Sigmoid colon (tissue), 7 donors: ENCODE data around the gene STK17A. TPM values are rescaled to one million over a fixed set of nuclear protein-coding genes. Genes with fewer than 3 reads are reported as not detected.
"Not testable (repeated sequence)": the region's sequence is repeated elsewhere in the genome, so short reads cannot be mapped to it uniquely, and the experiment has no call there.

ENCODE experiments used
- DNase-seq: peaks from one replicate; pipeline ENCODE4 v3.0.0-alpha.2; 2019
- H3K27ac ChIP-seq, 4 donors: fragments of 200-600 bp; sonication (generic); one replicate each; pipeline ENCODE4 v1.5.1; 2016 to 2019; ENCODE audit warnings: mild to moderate bottlenecking in 1 of 4
- H3K27me3 ChIP-seq, 3 donors: fragments of 200-600 bp; sonication (generic); one replicate each; pipeline ENCODE4 v1.5.1; 2019; ENCODE audit warnings: mild to moderate bottlenecking in 1 of 3
- H3K36me3 ChIP-seq, 4 donors: fragments of 200-600 bp; sonication (generic); one replicate each; pipeline ENCODE4 v1.5.1; 2016 to 2019
- H3K4me1 ChIP-seq, 4 donors: fragments of 200-600 bp; sonication (generic); one replicate each; pipeline ENCODE4 v1.5.1; 2017 to 2019
- H3K4me3 ChIP-seq, 4 donors: fragments of 200-600 bp; sonication (generic); one replicate each; pipeline ENCODE4 v1.5.1; 2017 to 2019; ENCODE audit warnings: mild to moderate bottlenecking in 2 of 4, moderate library complexity in 1 of 4
- H3K9me3 ChIP-seq, 4 donors: fragments of 200-600 bp in 3 of 4; sonication (generic) in 3 of 4; one replicate each; pipeline versions ENCODE4 v1.5.1 to v1.6.1; 2013 to 2019
- CTCF ChIP-seq, 4 experiments: fragments of 450-650 bp in 3 of 4; fragments of 200-600 bp in 1 of 4; IDR thresholded peaks; one replicate each; pipeline ENCODE4 v1.5.1; 2016 to 2019; ENCODE audit warnings: antibody characterized with exemption in 4 of 4, mild to moderate bottlenecking in 3 of 4, moderate library complexity in 2 of 4
- EP300 ChIP-seq, 4 donors: sonication (generic); formaldehyde crosslinking; IDR thresholded peaks; one replicate each; pipeline ENCODE4 v1.6.1; 2017; ENCODE audit warnings: antibody characterized with exemption in 4 of 4
- POLR2A ChIP-seq, 2 donors: fragments of 450-650 bp; IDR thresholded peaks; one replicate each; pipeline ENCODE4 v1.6.1; 2016; ENCODE audit warnings: antibody characterized with exemption in 2 of 2, mild to moderate bottlenecking in 2 of 2, moderate library complexity in 2 of 2
- POLR2AphosphoS5 ChIP-seq, 4 donors: sonication (generic); formaldehyde crosslinking; IDR thresholded peaks; one replicate each; pipeline ENCODE4 v1.6.1; 2017; ENCODE audit warnings: antibody characterized with exemption in 4 of 4
- WGBS, 2 donors: extraction: QIAGEN DNeasy Blood & Tissue Kit; methylation state at CpG; one replicate each; pipeline ENCODE4 v1.1.7; 2013; 5-methylcytosine and 5-hydroxymethylcytosine counted together
- intact Hi-C: fragments of 100-400 bp; cut with DNase I; formaldehyde crosslinking; loops from one replicate; pipeline ENCODE4 v1.15.1; 2023
- polyA plus RNA-seq, 3 donors: library from polyadenylated mRNA; stranded (reverse); fragments of 200-250 nt; gene quantifications; one replicate each; pipeline ENCODE4 v1.2.3, GENCODE V29; 2013
- total RNA-seq, 4 donors: library from RNA; depleted of rRNA; stranded (reverse); fragments of >200 nt; gene quantifications; one replicate each; pipeline ENCODE4 v1.1.0, GENCODE V29; 2016
- donor health status: healthy with polysubstance abuse.
- donor health status: Bipolar disorder and iron deficiency.
- donor health status: healthy.

The STK17A gene
- total and polyA plus RNA-seq, 7 donors: 9.3 to 29.6 (median 16.8) TPM

GRCh38 chr7:43624156-43624555 lies 41.2 kb downstream of the STK17A start:
- Histone ChIP-seq H3K4me1 (no peaks in the 10 kb centered on the region), H3K27ac (no peak overlapping the region), H3K27me3 (no peaks in the 10 kb centered on the region), H3K4me3 (no peak overlapping the region), H3K9me3 (no peaks in the 10 kb centered on the region), H3K36me3 (peaks cover 0 to 14% (median 0%) of the 10 kb centered on the region in 4 donors)
- no peak for TF ChIP-seq EP300 (IDR thresholded peaks at IDR 0.05)
- intact Hi-C loops: no loop called here
- no peak for DNase-seq
- WGBS, 2 donors: 83 to 96% methylated on average over 2 of the region's 2 CpGs

- intact Hi-C loops: no loop called here
- Histone ChIP-seq H3K9me3 (no peaks in the 10 kb centered on the region), H3K36me3 (peaks cover 0 to 16% (median 0%) of the 10 kb centered on the region in 4 donors), H3K4me3 (no peak overlapping the region), H3K27me3 (no peaks in the 10 kb centered on the region), H3K27ac (no peak overlapping the region), H3K4me1 (no peaks in the 10 kb centered on the region)
- DNase-seq: no peak
- no peak for TF ChIP-seq POLR2AphosphoS5 (IDR thresholded peaks at IDR 0.05)
- no peak for TF ChIP-seq EP300 (IDR thresholded peaks at IDR 0.05)
- no peak for TF ChIP-seq CTCF (IDR thresholded peaks at IDR 0.05)
- no peak for TF ChIP-seq POLR2A (IDR thresholded peaks at IDR 0.05)
Observed at GRCh38 chr7:43625453-43625852, 42.5 kb downstream of the STK17A start.

- 72 to 91% methylated on average over 4 of the region's 4 CpGs for WGBS, 2 donors
- intact Hi-C loops: no loop called here
- Histone ChIP-seq H3K27ac (no peak overlapping the region), H3K4me3 (no peak overlapping the region), H3K4me1 (no peaks in the 10 kb centered on the region), H3K9me3 (no peaks in the 10 kb centered on the region), H3K36me3 (peaks cover 0 to 21% (median under 1%) of the 10 kb centered on the region in 4 donors), H3K27me3 (no peaks in the 10 kb centered on the region)
- no peak for TF ChIP-seq CTCF (IDR thresholded peaks at IDR 0.05)
- no peak for DNase-seq
Observed at GRCh38 chr7:43625980-43626379, 43.1 kb downstream of the STK17A start.

- peaks cover 0 to 28% (median 1%) of the 10 kb centered on the region in 4 donors for H3K36me3 ChIP-seq
- no peaks in the 10 kb centered on the region for H3K4me1 ChIP-seq
- DNase-seq: no peak
- no peaks in the 10 kb centered on the region for H3K9me3 ChIP-seq
- no peaks in the 10 kb centered on the region for H3K27me3 ChIP-seq
- 89 to 94% methylated on average over 2 of the region's 2 CpGs for WGBS, 2 donors
- no peak for TF ChIP-seq EP300 (IDR thresholded peaks at IDR 0.05)
- TF ChIP-seq CTCF (IDR thresholded peaks at IDR 0.05): no peak
- TF ChIP-seq POLR2A (IDR thresholded peaks at IDR 0.05): no peak
- no peak for TF ChIP-seq POLR2AphosphoS5 (IDR thresholded peaks at IDR 0.05)
- no peak overlapping the region for H3K4me3 ChIP-seq
- intact Hi-C loops: no loop called here
- H3K27ac ChIP-seq: no peak overlapping the region
Observed at GRCh38 chr7:43626695-43627094, 43.8 kb downstream of the STK17A start.

- H3K4me1 ChIP-seq, DNase-seq, H3K27me3 ChIP-seq, H3K27ac ChIP-seq, intact Hi-C loops, H3K4me3 ChIP-seq, H3K9me3 ChIP-seq: not testable (repeated sequence)
- peaks cover 0 to 39% (median 1%) of the 10 kb centered on the region in 4 donors for H3K36me3 ChIP-seq
- WGBS, 2 donors: 92 to 96% methylated on average over 3 of the region's 3 CpGs
Observed at GRCh38 chr7:43627798-43628197, 44.9 kb downstream of the STK17A start.

- WGBS, 2 donors: 93 to 94% methylated on average over 2 of the region's 2 CpGs
- TF ChIP-seq POLR2AphosphoS5 (IDR thresholded peaks at IDR 0.05) (no peak), POLR2A (IDR thresholded peaks at IDR 0.05) (no peak), CTCF (IDR thresholded peaks at IDR 0.05) (no peak), EP300 (IDR thresholded peaks at IDR 0.05) (no peak)
- peaks cover 0 to 46% (median 1%) of the 10 kb centered on the region in 4 donors for H3K36me3 ChIP-seq
- no peaks in the 10 kb centered on the region for H3K4me1 ChIP-seq
- H3K9me3 ChIP-seq: no peaks in the 10 kb centered on the region
- no peak overlapping the region for H3K27ac ChIP-seq
- intact Hi-C loops: no loop called here
- H3K4me3 ChIP-seq: no peak overlapping the region
- H3K27me3 ChIP-seq: no peaks in the 10 kb centered on the region
- DNase-seq: no peak
Observed at GRCh38 chr7:43628431-43628830, 45.5 kb downstream of the STK17A start.
